GM12864 (cell line): ENCODE results near the gene CHST11.

ENCODE experiments used
- DNase-seq: peaks from one replicate; pipeline ENCODE4 v3.0.0-alpha.2; 2011; ENCODE audit warnings: low read depth
- H3K4me3 ChIP-seq: 2 replicates; pipeline ENCODE4 v1.5.1; 2011; ENCODE audit warnings: mild to moderate bottlenecking, low read depth, low read length, control low read depth
- TF ChIP-seq, protein P1 (sequence below): IDR thresholded peaks from 2 replicates; pipeline ENCODE4 v1.5.1; 2011; ENCODE audit warnings: low read depth, mild to moderate bottlenecking, moderate library complexity, low read length, control low read depth, inconsistent platforms; ENCODE audit errors: missing control alignments

Gene CHST11

DNA sequence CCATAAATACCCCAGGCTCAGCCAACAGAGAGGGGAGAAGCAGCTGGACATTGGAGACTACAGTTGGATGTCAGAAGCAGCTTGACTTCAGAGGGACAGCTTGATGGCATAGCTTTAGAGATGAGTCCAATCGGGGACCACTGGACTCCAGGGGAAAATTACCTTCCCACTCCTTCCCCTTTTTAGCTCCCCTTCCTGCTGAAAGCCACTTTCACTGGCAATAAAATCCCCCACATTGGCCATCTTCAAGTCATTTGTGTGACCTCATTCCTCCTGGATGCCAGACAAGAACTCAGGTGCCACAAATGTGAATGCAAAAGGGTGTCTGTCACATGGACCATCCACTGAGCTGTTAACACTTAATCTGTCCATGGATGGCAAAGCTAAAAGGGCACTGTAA lies 184.2 kb downstream of the CHST11 start:
- no peak for DNase-seq
- H3K4me3 ChIP-seq = no peak overlapping the region
- TF ChIP-seq, protein P1, sequence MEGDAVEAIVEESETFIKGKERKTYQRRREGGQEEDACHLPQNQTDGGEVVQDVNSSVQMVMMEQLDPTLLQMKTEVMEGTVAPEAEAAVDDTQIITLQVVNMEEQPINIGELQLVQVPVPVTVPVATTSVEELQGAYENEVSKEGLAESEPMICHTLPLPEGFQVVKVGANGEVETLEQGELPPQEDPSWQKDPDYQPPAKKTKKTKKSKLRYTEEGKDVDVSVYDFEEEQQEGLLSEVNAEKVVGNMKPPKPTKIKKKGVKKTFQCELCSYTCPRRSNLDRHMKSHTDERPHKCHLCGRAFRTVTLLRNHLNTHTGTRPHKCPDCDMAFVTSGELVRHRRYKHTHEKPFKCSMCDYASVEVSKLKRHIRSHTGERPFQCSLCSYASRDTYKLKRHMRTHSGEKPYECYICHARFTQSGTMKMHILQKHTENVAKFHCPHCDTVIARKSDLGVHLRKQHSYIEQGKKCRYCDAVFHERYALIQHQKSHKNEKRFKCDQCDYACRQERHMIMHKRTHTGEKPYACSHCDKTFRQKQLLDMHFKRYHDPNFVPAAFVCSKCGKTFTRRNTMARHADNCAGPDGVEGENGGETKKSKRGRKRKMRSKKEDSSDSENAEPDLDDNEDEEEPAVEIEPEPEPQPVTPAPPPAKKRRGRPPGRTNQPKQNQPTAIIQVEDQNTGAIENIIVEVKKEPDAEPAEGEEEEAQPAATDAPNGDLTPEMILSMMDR = no peak

DNA sequence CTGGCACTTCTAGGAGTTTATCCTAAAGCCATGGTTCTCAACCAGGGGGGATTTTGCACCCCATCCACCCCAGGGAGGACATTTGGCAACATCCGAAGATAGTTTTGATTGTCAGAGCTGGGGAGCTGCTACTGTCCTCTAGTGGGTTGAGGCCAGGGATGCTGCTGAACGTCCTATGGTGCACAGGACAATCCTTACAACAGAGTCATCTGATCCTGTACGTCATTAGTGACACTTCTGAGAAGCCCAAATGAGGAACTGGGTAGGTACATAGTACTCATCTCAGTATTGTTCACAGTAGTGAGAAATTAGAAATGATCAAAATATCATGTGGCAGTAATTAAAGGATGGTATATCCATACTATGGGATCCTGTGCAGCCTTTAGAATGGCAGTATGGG lies 185.1 kb downstream of the CHST11 start:
- DNase-seq = peak; percentile 80
- no peak overlapping the region for H3K4me3 ChIP-seq
- TF ChIP-seq, protein P1 = peak; percentile 57

DNA sequence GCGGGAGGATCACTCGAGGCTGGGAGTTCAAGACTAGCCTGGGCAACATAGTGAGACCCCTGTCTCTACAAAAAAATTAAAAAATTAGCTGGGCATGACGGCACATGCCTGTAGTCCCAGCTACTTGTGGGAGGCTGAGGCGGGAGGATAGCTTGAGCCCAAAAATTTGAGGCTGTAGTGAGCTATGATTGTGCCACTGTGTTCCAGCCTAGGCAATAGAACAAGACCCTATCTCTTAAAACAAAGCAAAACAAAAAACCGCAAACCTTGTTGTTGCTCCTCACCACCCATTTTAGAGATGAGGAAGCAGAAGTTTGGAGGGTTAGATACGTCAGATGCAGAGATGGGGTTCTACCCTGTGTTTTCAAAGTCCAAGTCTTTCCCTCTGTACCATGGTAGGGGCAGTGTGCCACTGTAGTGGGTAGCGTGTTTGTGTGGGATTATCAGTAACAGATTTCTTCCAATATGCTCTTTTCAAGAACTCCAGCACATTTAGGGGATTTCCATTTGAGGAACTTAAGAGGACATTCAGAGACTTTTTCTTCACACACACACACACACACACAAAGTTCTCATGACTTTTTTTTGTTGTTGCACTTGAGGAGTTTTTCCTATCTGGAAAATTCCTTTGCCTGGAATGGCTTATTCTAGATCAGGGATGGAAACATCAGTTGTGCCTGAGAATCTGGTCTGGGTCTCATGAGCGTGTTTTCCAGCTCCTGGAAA lies 186.5 kb downstream of the CHST11 start:
- peak; percentile 43 for DNase-seq
- TF ChIP-seq, protein P1 = no peak
- no peak overlapping the region; the same call in 1 of the 2 replicates for H3K4me3 ChIP-seq

DNA sequence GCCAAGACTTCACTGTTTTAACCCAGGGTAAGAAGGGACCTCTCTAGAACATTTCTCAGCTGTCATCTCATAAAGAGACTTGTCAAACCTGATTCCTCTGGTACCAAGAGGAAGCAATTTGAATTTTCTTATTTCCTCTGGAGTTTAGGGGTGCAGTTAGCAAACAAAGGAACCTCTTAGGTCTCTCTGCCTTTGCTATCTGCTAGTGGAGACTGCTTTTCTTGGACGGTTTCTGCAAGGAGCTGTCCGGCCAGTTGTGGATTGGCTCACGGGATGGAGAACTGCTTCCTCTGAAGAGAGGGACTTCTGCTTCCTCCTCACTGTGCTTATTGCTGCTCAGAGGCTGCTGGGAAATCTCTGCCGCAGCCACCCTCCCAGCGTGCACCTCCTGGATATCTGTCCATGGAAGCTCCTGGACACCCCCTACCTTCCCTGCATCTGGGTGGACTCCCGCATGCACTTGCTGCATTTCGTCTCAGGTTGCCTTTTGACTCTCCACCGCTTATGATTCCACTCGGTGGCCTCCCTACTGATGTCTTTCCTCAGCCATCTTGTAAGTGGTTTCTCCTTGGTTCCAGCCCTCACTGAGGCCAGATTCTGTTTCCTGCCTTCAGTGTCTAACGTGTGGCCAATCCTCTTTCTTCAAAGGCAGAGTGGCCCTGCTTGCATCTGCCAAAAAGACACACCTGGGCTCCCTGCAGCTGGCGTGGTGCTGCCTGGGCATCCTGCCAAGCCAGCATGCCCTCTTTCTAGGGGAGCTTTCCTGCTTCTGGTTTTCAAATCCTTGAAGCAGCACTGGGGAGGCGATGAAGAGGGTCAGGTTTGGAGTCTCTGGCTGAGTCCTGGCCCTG lies 187.3 kb downstream of the CHST11 start:
- TF ChIP-seq, protein P1 = no peak
- DNase-seq = peak; percentile 42
- H3K4me3 ChIP-seq = no peak overlapping the region; the same call in 1 of the 2 replicates

DNA sequence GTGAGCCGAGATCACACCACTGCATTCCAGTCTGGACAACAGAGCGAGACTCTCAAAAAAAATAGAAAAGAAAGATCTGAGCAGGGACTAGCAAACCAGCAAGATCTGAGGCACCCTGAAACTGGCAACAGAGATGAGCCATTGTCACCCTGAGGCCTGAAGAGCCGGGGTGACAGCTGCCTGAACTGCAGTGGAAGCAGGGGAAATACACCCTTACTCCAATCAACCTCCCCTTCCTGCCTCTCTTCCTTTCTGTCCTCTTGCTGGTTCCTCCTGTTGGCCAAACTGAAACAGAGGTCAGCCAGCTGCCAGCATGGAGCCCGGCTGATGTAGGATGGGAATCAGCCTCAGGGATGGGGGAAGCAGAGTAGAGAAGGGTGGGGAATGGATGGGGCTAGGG lies 192.0 kb downstream of the CHST11 start:
- no peak overlapping the region for H3K4me3 ChIP-seq
- no peak for DNase-seq
- TF ChIP-seq, protein P1 = no peak

DNA sequence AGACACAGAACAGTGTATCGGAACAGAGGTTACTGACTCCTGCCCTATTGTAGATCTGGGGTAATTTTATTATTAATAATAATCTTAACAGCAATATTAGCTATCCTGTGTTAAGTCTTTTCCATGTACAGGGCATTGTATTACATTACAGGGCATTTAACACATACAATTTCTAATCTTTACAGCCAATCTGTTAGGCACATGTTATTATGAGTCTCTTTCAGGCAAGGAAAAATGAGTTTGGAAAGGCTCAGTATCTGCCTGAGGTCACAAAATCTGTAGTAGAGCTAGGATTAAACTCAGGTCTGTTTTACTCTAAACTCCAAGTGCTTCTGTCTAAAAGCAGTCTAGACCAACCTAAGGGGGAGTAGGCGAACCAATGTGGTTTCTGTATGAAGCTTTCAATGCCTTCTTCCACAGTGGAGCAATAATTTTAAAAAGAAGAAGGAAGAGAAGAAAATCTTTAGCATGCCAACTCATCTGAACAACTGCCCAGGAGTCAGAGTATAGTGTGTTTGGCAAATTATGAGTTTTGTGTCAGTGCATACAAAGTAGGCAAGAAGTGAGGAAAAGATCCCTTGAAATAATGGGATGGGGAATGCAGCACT lies 192.6 kb downstream of the CHST11 start:
- DNase-seq = no peak

More for the DNA sequence above, 192.6 kb downstream of the CHST11 start:
- no peak overlapping the region for H3K4me3 ChIP-seq
- TF ChIP-seq, protein P1 = no peak
